ENCODE results near the gene ANKRD44.

- TF ChIP-seq CTCF (IDR thresholded peaks at IDR 0.05) (no peak), POLR2A (IDR thresholded peaks at IDR 0.05) (no peak)
These were observed 1.6 kb upstream of the ANKRD44 start for GRCh38 chr2:197312186-197312585.
